SH-SY5Y (cell line): ENCODE results near the gene MEI1.

Experiments used
- GATA2 ChIP-seq: IDR thresholded peaks from 2 replicates; pipeline ENCODE4 v1.6.1; 2011; ENCODE audit warnings: mild to moderate bottlenecking, low read depth, low read length
- GATA3 ChIP-seq: IDR thresholded peaks from 2 replicates; pipeline ENCODE4 v1.6.1; 2011; ENCODE audit warnings: low read depth, mild to moderate bottlenecking, low read length, moderate library complexity

DNA sequence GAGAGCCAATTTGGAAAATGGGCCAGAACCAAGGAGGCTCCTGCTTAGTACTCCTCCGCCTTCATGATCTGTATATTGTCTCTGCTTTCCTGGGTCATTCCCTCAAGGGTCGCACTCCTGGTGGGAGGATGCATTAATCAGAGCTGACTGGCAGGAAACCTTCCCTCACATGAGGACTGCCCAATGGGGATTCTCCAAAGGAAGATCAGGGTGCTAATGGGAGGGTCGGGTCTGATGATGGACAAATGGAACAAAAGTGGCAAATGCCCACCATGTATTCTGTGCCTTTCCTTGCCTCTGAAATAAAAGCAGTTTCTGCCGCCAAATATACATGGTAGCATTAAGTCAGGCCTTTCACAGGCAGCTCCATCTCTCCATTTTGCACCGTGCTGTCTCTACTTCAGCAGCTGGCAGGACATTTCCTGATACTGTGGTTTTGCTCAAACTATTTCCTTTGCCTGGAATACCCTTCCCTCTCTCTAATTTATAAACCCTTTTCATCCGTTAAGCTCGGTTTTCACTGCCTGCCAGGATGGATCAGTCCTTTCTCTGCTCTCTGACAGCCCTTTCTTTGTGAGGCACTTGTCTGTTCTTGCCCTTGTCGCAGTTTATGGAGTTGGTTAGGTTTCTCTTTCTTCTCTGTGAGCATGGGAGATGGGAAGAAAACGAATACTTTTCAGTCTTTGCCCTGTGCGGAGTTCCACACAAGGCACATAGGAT, 147.1 kb downstream of the MEI1 start:
- TF ChIP-seq GATA2 (no peak), GATA3 (no peak)
